HG03103 (cell line): Measurements from ENCODE around the gene HHATL.

Source experiments
- ATAC-seq: cut with Tn5 transposase; IDR thresholded peaks from one replicate; pipeline ENCODE4 v1.9.1; 2021; ENCODE audit warnings: low read depth; ENCODE audit not compliant: unreplicated experiment

The HHATL gene

GRCh38 chr3:42686832-42687650 lies 15.6 kb downstream of the HHATL start:
- no peak for ATAC-seq

GRCh38 chr3:42685891-42686820 lies 16.4 kb downstream of the HHATL start:
- no peak for ATAC-seq

GRCh38 chr3:42685363-42685881 lies 17.2 kb downstream of the HHATL start, which contains the start of gene KLHL40:
Gene KLHL40, plus strand, starts transcription at chr3:42685537. Its CDS starts 82 bp downstream, at chr3:42685619.
- no peak for ATAC-seq

- no peak for ATAC-seq
Measured at GRCh38 chr3:42684632-42685362, 17.8 kb downstream of the HHATL start.

- no peak for ATAC-seq
Measured at GRCh38 chr3:42683875-42684598, 18.6 kb downstream of the HHATL start.

- ATAC-seq, result no peak
Measured at GRCh38 chr3:42682301-42683070, 20.1 kb downstream of the HHATL start.

- no peak for ATAC-seq
Measured at GRCh38 chr3:42681361-42682038, 21.1 kb downstream of the HHATL start.

- no peak for ATAC-seq
Measured at GRCh38 chr3:42680806-42681205, 21.8 kb downstream of the HHATL start.

GRCh38 chr3:42680271-42680670 lies 22.3 kb downstream of the HHATL start:
- ATAC-seq, result no peak

- ATAC-seq, result no peak
Measured at GRCh38 chr3:42678447-42678846, 24.2 kb downstream of the HHATL start.

- ATAC-seq, result no peak
Measured at GRCh38 chr3:42675909-42676308, 26.7 kb downstream of the HHATL start.

- ATAC-seq, result no peak
Measured at GRCh38 chr3:42674146-42674545, 28.5 kb downstream of the HHATL start.

GRCh38 chr3:42673082-42673481 lies 29.5 kb downstream of the HHATL start:
- no peak for ATAC-seq

GRCh38 chr3:42672515-42672914 lies 30.1 kb downstream of the HHATL start:
- no peak for ATAC-seq

- no peak for ATAC-seq
Measured at GRCh38 chr3:42670670-42671069, 31.9 kb downstream of the HHATL start.

- no peak for ATAC-seq
Measured at GRCh38 chr3:42670051-42670576, 32.5 kb downstream of the HHATL start.

GRCh38 chr3:42668793-42669217 lies 33.8 kb downstream of the HHATL start:
- no peak for ATAC-seq

- ATAC-seq, result no peak
Measured at GRCh38 chr3:42668413-42668760, 34.2 kb downstream of the HHATL start.
